Measurements from ENCODE around the gene FASTK. TPM values are rescaled to one million over a fixed set of nuclear protein-coding genes. Genes with fewer than 3 reads are reported as not detected.
A peak's percentile ranks its signal among the peaks of the same experiment; 100 is the strongest.

Gene FASTK
- total and polyA plus RNA-seq, 5 donors from 2014 or later = 39.5 to 92.4 (median 49.2) TPM

- no peak for ATAC-seq (ENCODE audit: low read depth in 2 of 2)
- H3K4me1 Mint-ChIP-seq = peaks cover 0 to 6% (median 1%) of the 10 kb centered on the region in 4 donors
- DNase-seq = no peak
These were observed 19.0 kb upstream of the FASTK start for GRCh38 chr7:151099486-151100211.

GRCh38 chr7:151095828-151096475 lies 15.3 kb upstream of the FASTK start:
- Histone ChIP-seq H3K36me3 (ENCODE audit: control insufficient read depth, insufficient read depth, low read length) (no peaks in the 10 kb centered on the region), H3K27me3 (ENCODE audit: control insufficient read depth, insufficient read depth, low read length) (no peaks in the 10 kb centered on the region), H3K4me3 (ENCODE audit: low read depth, low read length) (no peak overlapping the region), H3K27ac (ENCODE audit: insufficient read depth, low read length, poor library complexity, severe bottlenecking) (no peak overlapping the region), H3K9me3 (ENCODE audit: control insufficient read depth in 2 of 2, low read length in 2 of 2) (no peaks in the 10 kb centered on the region), H3K4me1 (ENCODE audit: control insufficient read depth, insufficient read depth, low read length, poor library complexity, severe bottlenecking) (no peaks in the 10 kb centered on the region)
- no peaks in the 10 kb centered on the region for H3K36me3 Mint-ChIP-seq
- no peak overlapping the region for H3K27ac Mint-ChIP-seq
- peaks cover 9% of the 10 kb centered on the region for H3K27me3 Mint-ChIP-seq
- peaks cover 0 to 14% (median 0%) of the 10 kb centered on the region in 4 donors for H3K4me1 Mint-ChIP-seq
- H3K4me3 Mint-ChIP-seq = no peak overlapping the region
- DNase-seq (no peak), ATAC-seq (ENCODE audit: low read depth in 2 of 2) (no peak)
- no peaks in the 10 kb centered on the region for H3K9me3 Mint-ChIP-seq

More at GRCh38 chr7:151099486-151100211, 19.0 kb upstream of the FASTK start:
- Mint-ChIP-seq H3K27ac (no peak overlapping the region), H3K9me3 (no peaks in the 10 kb centered on the region), H3K36me3 (peaks cover 5% of the 10 kb centered on the region), H3K4me3 (no peak overlapping the region), H3K27me3 (no peaks in the 10 kb centered on the region)
- no peaks in the 10 kb centered on the region for H3K9me3 ChIP-seq (ENCODE audit: control insufficient read depth in 2 of 2, low read length in 2 of 2)
- no peaks in the 10 kb centered on the region for H3K27me3 ChIP-seq (ENCODE audit: control insufficient read depth, insufficient read depth, low read length)
- H3K36me3 ChIP-seq (ENCODE audit: control insufficient read depth, insufficient read depth, low read length) = no peaks in the 10 kb centered on the region
- H3K27ac ChIP-seq (ENCODE audit: insufficient read depth, low read length, poor library complexity, severe bottlenecking) = no peak overlapping the region
- H3K4me1 ChIP-seq (ENCODE audit: control insufficient read depth, insufficient read depth, low read length, poor library complexity, severe bottlenecking) = no peaks in the 10 kb centered on the region
- no peak overlapping the region for H3K4me3 ChIP-seq (ENCODE audit: low read depth, low read length)

DNA sequence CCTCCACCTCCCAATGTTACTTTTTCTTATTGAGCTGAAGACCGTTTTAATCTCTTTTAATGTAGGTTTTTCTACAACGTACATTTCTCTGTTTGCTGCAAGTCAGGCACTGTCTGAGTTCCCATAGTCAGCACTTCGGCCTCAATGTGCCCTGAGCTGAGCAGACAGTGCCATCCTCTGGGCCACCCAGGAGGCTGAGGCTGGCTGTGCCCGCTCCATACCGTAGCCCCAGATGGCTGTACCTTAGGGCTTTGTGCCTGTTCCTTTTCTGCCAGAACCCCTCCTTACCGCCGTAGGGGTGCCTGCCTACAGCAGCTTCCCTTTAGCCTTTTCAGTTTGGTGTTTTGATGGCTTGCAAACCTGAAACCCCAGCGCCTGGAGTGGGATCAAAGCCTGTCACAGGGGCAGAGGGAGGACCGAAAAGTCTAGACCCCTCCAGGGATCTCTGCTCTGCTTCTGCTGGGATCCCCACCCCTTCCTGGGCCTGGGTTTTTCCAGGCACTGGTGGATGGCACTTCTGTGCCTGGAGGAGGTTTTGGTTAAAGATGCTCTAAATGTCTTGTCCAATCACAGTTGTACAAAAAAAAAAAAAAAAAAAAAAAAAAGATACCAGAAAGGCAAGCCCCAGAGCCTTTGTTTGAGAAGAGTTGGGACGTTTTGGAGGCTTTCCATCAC lies 14.7 kb upstream of the FASTK start:
- Mint-ChIP-seq H3K27ac (no peak overlapping the region), H3K27me3 (peaks cover 9% of the 10 kb centered on the region), H3K4me3 (no peak overlapping the region), H3K9me3 (no peaks in the 10 kb centered on the region), H3K4me1 (peaks cover 0 to 15% (median 0%) of the 10 kb centered on the region in 4 donors), H3K36me3 (no peaks in the 10 kb centered on the region)
- no peak overlapping the region for H3K27ac ChIP-seq (ENCODE audit: insufficient read depth, low read length, poor library complexity, severe bottlenecking)
- no peaks in the 10 kb centered on the region for H3K27me3 ChIP-seq (ENCODE audit: control insufficient read depth, insufficient read depth, low read length)
- H3K9me3 ChIP-seq (ENCODE audit: control insufficient read depth in 2 of 2, low read length in 2 of 2) = no peaks in the 10 kb centered on the region
- no peak overlapping the region for H3K4me3 ChIP-seq (ENCODE audit: low read depth, low read length)
- H3K4me1 ChIP-seq (ENCODE audit: control insufficient read depth, insufficient read depth, low read length, poor library complexity, severe bottlenecking) = no peaks in the 10 kb centered on the region
- ATAC-seq (ENCODE audit: low read depth in 2 of 2) (peak in 1 of 2 donors; percentile 24), DNase-seq (no peak)
- no peaks in the 10 kb centered on the region for H3K36me3 ChIP-seq (ENCODE audit: control insufficient read depth, insufficient read depth, low read length)

DNA sequence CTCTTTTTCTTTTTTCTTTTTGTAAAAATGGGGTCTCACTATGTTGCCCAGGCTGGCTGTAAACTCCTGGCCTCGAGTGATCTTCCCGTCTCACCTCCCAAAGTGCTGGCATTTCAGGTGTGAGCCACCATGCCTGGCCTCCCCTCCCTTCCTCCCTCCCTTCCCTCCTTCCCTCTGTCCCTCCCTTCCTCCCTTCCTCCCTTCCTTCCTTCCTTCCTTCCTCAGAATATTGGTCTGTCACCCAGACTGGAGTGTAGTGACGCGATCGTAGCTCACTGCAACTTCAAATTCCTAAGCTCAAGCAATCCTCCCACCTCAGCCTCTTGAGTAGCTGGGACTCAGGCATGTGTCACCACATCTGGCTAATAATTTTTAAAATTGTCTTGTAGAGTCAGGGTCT lies 14.1 kb upstream of the FASTK start:
- no peak for DNase-seq
- Histone ChIP-seq H3K9me3 (ENCODE audit: control insufficient read depth in 2 of 2, low read length in 2 of 2) (no peaks in the 10 kb centered on the region), H3K4me3 (ENCODE audit: low read depth, low read length) (no peak overlapping the region), H3K27ac (ENCODE audit: insufficient read depth, low read length, poor library complexity, severe bottlenecking) (no peak overlapping the region), H3K27me3 (ENCODE audit: control insufficient read depth, insufficient read depth, low read length) (no peaks in the 10 kb centered on the region), H3K36me3 (ENCODE audit: control insufficient read depth, insufficient read depth, low read length) (no peaks in the 10 kb centered on the region), H3K4me1 (ENCODE audit: control insufficient read depth, insufficient read depth, low read length, poor library complexity, severe bottlenecking) (no peaks in the 10 kb centered on the region)
- Mint-ChIP-seq H3K9me3 (no peaks in the 10 kb centered on the region), H3K36me3 (no peaks in the 10 kb centered on the region), H3K4me1 (peaks cover 0 to 16% (median 0%) of the 10 kb centered on the region in 4 donors), H3K27me3 (peaks cover 11% of the 10 kb centered on the region), H3K4me3 (no peak overlapping the region), H3K27ac (peak overlapping the region in 1 of 3 donors; percentile 21)
- ATAC-seq (ENCODE audit: low read depth in 2 of 2) = no peak

GRCh38 chr7:151093748-151094147 lies 13.1 kb upstream of the FASTK start:
- H3K27me3 Mint-ChIP-seq = peaks cover 20% of the 10 kb centered on the region

GRCh38 chr7:151091988-151092387 lies 11.4 kb upstream of the FASTK start:
- no peaks in the 10 kb centered on the region for H3K9me3 ChIP-seq (ENCODE audit: control insufficient read depth in 2 of 2, low read length in 2 of 2)
- H3K4me3 ChIP-seq (ENCODE audit: low read depth, low read length) = no peak overlapping the region
- H3K27ac ChIP-seq (ENCODE audit: insufficient read depth, low read length, poor library complexity, severe bottlenecking) = no peak overlapping the region
- H3K27me3 ChIP-seq (ENCODE audit: control insufficient read depth, insufficient read depth, low read length) = no peaks in the 10 kb centered on the region
- Mint-ChIP-seq H3K9me3 (no peaks in the 10 kb centered on the region), H3K36me3 (no peaks in the 10 kb centered on the region), H3K27me3 (peaks cover 27% of the 10 kb centered on the region), H3K4me1 (peaks cover 0 to 36% (median 5%) of the 10 kb centered on the region in 4 donors), H3K4me3 (no peak overlapping the region), H3K27ac (no peak overlapping the region)
- no peak for ATAC-seq (ENCODE audit: low read depth in 2 of 2)
- no peaks in the 10 kb centered on the region for H3K36me3 ChIP-seq (ENCODE audit: control insufficient read depth, insufficient read depth, low read length)
- peaks cover 12% of the 10 kb centered on the region for H3K4me1 ChIP-seq (ENCODE audit: control insufficient read depth, insufficient read depth, low read length, poor library complexity, severe bottlenecking)
- no peak for DNase-seq

More at GRCh38 chr7:151093748-151094147, 13.1 kb upstream of the FASTK start:
- H3K36me3 ChIP-seq (ENCODE audit: control insufficient read depth, insufficient read depth, low read length) = no peaks in the 10 kb centered on the region
- no peaks in the 10 kb centered on the region for H3K9me3 ChIP-seq (ENCODE audit: control insufficient read depth in 2 of 2, low read length in 2 of 2)
- ATAC-seq (ENCODE audit: low read depth in 2 of 2) = no peak
- H3K4me3 ChIP-seq (ENCODE audit: low read depth, low read length) = no peak overlapping the region
- Mint-ChIP-seq H3K9me3 (no peaks in the 10 kb centered on the region), H3K27ac (no peak overlapping the region), H3K4me3 (peak overlapping the region in 1 of 4 donors; percentile 73), H3K36me3 (no peaks in the 10 kb centered on the region), H3K4me1 (peaks cover 0 to 25% (median 5%) of the 10 kb centered on the region in 4 donors)
- H3K27ac ChIP-seq (ENCODE audit: insufficient read depth, low read length, poor library complexity, severe bottlenecking) = no peak overlapping the region
- no peak for DNase-seq
- no peaks in the 10 kb centered on the region for H3K27me3 ChIP-seq (ENCODE audit: control insufficient read depth, insufficient read depth, low read length)
- no peaks in the 10 kb centered on the region for H3K4me1 ChIP-seq (ENCODE audit: control insufficient read depth, insufficient read depth, low read length, poor library complexity, severe bottlenecking)

- H3K27ac Mint-ChIP-seq = no peak overlapping the region
- Histone ChIP-seq H3K36me3 (ENCODE audit: control insufficient read depth, insufficient read depth, low read length) (no peaks in the 10 kb centered on the region), H3K27ac (ENCODE audit: insufficient read depth, low read length, poor library complexity, severe bottlenecking) (no peak overlapping the region), H3K27me3 (ENCODE audit: control insufficient read depth, insufficient read depth, low read length) (no peaks in the 10 kb centered on the region), H3K4me3 (ENCODE audit: low read depth, low read length) (no peak overlapping the region), H3K9me3 (ENCODE audit: control insufficient read depth in 2 of 2, low read length in 2 of 2) (no peaks in the 10 kb centered on the region), H3K4me1 (ENCODE audit: control insufficient read depth, insufficient read depth, low read length, poor library complexity, severe bottlenecking) (peaks cover 15% of the 10 kb centered on the region)
- H3K4me1 Mint-ChIP-seq = peaks cover 0 to 36% (median 5%) of the 10 kb centered on the region in 4 donors
- ATAC-seq (ENCODE audit: low read depth in 2 of 2) (no peak), DNase-seq (no peak)
- peaks cover 27% of the 10 kb centered on the region for H3K27me3 Mint-ChIP-seq
- H3K9me3 Mint-ChIP-seq = peaks cover 0 to 2% (median 0%) of the 10 kb centered on the region in 7 donors
- no peaks in the 10 kb centered on the region for H3K36me3 Mint-ChIP-seq
- no peak overlapping the region for H3K4me3 Mint-ChIP-seq
These were observed 10.8 kb upstream of the FASTK start for GRCh38 chr7:151091431-151091830.
